ENCODE results near the gene NAP1L1.

NAP1L1 gene

GRCh38 chr12:76018672-76019071 is 65.8 kb downstream of the NAP1L1 start:
- H3K4me1 ChIP-seq = peaks cover 7% of the 10 kb centered on the region
- no peak for TF ChIP-seq CTCF (IDR thresholded peaks at IDR 0.05; ENCODE audit: low read depth, low read length)
- H3K9me3 ChIP-seq = no peaks in the 10 kb centered on the region

GRCh38 chr12:76018111-76018510 is 66.4 kb downstream of the NAP1L1 start:
- Histone ChIP-seq H3K36me3 (no peaks in the 10 kb centered on the region), H3K27me3 (peaks cover 17% of the 10 kb centered on the region), H3K4me1 (peaks cover 10% of the 10 kb centered on the region), H3K4me3 (ENCODE audit: low read depth, low read length) (no peak overlapping the region), H3K9me3 (no peaks in the 10 kb centered on the region)
- no peak for TF ChIP-seq CTCF (IDR thresholded peaks at IDR 0.05; ENCODE audit: low read depth, low read length)
- no peak for DNase-seq

More at GRCh38 chr12:76018672-76019071, 65.8 kb downstream of the NAP1L1 start:
- DNase-seq = no peak
- Histone ChIP-seq H3K36me3 (no peaks in the 10 kb centered on the region), H3K27me3 (peaks cover 17% of the 10 kb centered on the region), H3K4me3 (ENCODE audit: low read depth, low read length) (no peak overlapping the region)

GRCh38 chr12:76014007-76014406 is 70.5 kb downstream of the NAP1L1 start:
- Histone ChIP-seq H3K36me3 (no peaks in the 10 kb centered on the region), H3K4me1 (peaks cover 10% of the 10 kb centered on the region), H3K4me3 (ENCODE audit: low read depth, low read length) (no peak overlapping the region), H3K9me3 (no peaks in the 10 kb centered on the region), H3K27me3 (peaks cover 17% of the 10 kb centered on the region)
- DNase-seq = peak; percentile 70
- no peak for TF ChIP-seq CTCF (IDR thresholded peaks at IDR 0.05; ENCODE audit: low read depth, low read length)

- Histone ChIP-seq H3K4me1 (peaks cover 10% of the 10 kb centered on the region), H3K4me3 (ENCODE audit: low read depth, low read length) (no peak overlapping the region), H3K27me3 (peaks cover 17% of the 10 kb centered on the region), H3K36me3 (no peaks in the 10 kb centered on the region), H3K9me3 (no peaks in the 10 kb centered on the region)
- no peak for TF ChIP-seq CTCF (IDR thresholded peaks at IDR 0.05; ENCODE audit: low read depth, low read length)
- no peak for DNase-seq
These were observed 70.9 kb downstream of the NAP1L1 start for GRCh38 chr12:76013603-76014002.

- Histone ChIP-seq H3K36me3 (no peaks in the 10 kb centered on the region), H3K4me1 (peaks cover 10% of the 10 kb centered on the region), H3K9me3 (no peaks in the 10 kb centered on the region), H3K4me3 (ENCODE audit: low read depth, low read length) (no peak overlapping the region), H3K27me3 (peaks cover 17% of the 10 kb centered on the region)
- no peak for DNase-seq
- no peak for TF ChIP-seq CTCF (IDR thresholded peaks at IDR 0.05; ENCODE audit: low read depth, low read length)
These were observed 71.8 kb downstream of the NAP1L1 start for GRCh38 chr12:76012644-76013043.

- Histone ChIP-seq H3K36me3 (no peaks in the 10 kb centered on the region), H3K27me3 (peaks cover 12% of the 10 kb centered on the region), H3K4me3 (ENCODE audit: low read depth, low read length) (no peak overlapping the region), H3K4me1 (peaks cover 10% of the 10 kb centered on the region), H3K9me3 (no peaks in the 10 kb centered on the region)
- no peak for TF ChIP-seq CTCF (IDR thresholded peaks at IDR 0.05; ENCODE audit: low read depth, low read length)
- no peak for DNase-seq
These were observed 73.6 kb downstream of the NAP1L1 start for GRCh38 chr12:76010732-76011458.
